Lower leg skin (tissue), 3 donors: ENCODE measurements around the gene PLD1.

ENCODE experiments used
- CTCF ChIP-seq, 3 donors: fragments of 450-650 bp; IDR thresholded peaks; one replicate each; pipeline ENCODE4 v1.5.1; 2016; ENCODE audit warnings: antibody characterized with exemption in 3 of 3, mild to moderate bottlenecking in 3 of 3, moderate library complexity in 2 of 3
- POLR2A ChIP-seq, 2 donors: fragments of 450-650 bp; IDR thresholded peaks; one replicate each; pipeline ENCODE4 v1.6.1; 2016 to 2017; ENCODE audit warnings: antibody characterized with exemption in 2 of 2, mild to moderate bottlenecking in 1 of 2, moderate library complexity in 1 of 2

- TF ChIP-seq CTCF (IDR thresholded peaks at IDR 0.05) (no peak), POLR2A (IDR thresholded peaks at IDR 0.05) (no peak)
Measured at GRCh38 chr3:171783086-171783485, 27.2 kb downstream of the PLD1 start.
